ENCODE data around the gene ERGIC1.

ERGIC1 gene

DNA sequence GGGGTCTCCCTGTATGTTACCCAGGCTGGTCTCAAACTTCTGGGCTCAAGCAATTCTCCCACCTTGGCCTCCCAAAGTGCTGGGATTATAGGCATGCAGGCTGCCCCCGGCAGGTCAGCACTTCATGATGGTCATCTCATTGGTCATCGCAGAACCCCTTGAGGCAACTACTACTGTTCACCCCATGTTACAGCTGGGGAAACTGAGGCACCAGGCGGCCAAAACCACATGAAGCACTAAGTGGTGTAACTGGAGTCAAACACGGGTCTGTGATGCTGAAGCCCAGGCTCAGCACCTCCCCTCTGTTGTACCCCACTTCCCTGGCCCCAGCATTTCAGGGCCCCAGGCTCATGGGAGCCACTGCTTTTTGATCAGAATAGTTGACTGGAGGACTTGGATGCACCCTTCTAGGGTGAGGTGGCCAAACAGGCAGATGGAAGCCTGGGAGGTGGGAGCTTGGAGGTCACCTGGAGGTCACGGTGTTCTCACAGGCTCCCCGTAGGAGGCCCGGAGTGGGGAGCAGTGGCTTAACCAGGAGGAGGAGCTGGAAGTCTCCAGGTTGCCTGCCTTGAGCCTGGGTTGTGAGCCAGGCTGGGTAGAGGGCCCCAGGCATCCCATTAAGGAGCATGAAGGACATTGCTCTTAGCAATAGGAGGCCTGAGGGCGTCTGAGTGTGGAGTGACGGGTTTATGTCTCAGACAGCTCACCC lies 67.9 kb downstream of the ERGIC1 start:
- DNase-seq (ENCODE audit: low spot score): no peak

DNA sequence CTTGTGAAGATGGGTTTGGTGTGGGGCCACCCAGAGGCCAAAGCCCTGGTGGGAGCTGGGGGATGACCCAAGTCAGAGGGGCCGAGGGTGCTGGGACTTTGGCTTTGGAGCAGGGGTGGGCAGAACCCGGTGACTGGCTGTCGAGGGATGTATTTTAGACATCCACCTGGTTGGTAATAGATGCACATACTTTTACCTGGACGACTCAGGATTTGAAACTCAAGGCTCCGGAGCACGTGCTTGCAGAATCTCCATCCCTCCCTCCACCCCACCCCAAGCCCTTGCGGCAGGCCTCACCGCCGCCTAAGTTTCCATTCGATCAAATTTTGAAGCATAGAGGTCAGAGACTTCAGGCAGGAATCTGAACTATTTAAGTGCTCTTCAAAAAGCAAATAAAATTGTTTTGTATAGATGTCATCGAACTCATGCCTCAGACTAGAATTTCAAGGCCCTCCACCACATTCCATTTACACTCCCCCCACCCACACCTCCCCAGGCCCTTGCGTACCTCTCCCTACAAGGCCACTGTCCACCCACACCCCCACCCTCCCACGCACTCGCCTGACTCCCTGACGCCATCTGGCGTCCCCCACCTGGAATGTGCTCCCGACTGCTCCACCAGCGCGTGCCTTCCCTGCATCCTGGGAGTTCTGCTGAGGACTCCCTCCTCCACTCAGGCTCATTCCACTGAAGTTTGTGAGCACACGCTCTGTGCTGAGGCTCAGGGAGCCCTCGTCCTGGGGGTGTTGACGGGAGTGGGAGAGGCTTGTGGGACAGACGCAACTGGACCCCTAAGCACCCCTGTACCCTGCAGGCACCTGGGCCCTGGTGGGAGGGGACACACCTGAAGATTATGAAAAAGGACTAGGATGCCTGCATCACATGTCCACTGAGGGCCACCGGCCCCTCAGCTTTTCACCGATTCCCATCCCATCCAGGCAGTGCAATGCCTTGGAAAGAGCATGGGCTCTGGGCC lies 68.7 kb downstream of the ERGIC1 start:
- DNase-seq (ENCODE audit: low spot score): peak; percentile 28

DNA sequence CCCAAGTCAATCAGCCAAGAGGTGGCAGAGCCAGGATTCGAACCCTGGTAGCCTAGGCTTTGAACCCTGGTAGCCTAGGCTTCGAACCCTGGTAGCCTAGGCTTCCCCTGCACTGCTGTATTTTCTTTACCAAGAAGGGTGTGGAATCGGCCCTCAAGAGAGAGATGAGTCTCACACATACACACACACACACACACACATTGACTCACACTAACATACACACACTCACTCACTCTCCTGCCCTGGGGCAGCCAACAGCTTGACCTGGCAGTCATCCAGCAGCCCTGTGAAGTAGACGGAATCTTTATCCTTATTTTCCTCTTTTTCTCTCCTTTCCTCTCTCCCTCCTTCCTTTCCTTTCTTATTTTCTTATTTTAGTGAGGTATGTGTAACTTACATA lies 69.7 kb downstream of the ERGIC1 start:
- no peak for DNase-seq (ENCODE audit: low spot score)

DNA sequence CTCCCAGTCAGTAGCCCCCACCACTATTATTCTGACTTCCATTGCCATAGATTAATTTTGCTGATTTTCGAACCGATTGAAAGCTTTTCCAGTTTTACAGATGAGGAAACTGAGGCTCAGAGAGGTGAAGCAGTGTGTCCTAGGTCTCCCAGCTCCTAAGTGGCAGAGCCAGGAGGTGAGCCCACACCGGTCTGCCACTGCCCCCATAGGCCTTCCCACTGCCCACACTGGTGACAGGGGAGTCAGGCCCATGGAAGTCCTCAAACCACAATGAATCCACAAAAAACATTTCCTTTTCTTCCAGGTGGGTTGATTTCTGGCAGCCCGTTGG lies 70.2 kb downstream of the ERGIC1 start:
- DNase-seq (ENCODE audit: low spot score): no peak

DNA sequence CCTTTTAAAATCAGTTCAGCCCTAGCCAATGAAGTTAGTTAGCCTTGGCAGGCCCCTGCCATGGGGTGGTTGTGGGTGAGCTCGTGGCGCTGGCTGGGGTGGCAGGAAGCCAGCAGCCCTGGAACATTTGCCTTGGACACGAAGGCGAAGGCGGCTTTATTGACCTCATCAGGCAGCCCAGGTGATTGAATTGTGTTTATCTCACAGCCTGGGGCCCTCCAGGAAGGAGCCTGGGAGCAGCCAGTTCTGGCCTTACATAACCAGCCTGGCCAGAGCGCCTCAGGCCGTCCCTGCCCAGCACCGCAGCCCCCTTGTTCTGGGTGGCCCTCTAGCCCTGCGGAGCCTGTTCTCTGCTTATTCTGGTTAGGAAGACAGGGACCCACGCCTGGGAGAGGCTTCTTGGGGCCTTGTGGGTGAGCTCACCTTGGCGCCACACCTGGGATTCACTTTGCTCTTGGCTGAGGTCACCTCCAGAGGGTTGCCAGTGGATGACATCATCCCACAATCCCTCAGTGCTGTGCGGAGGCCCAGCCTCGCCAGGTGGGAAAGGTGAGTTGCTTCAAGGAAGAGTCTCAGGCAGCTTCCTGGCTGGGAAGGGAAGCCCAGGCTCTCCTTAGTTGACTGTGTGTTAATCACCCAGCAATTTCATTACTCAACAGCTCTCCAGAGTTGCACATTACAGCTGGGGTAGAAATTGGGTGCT lies 70.7 kb downstream of the ERGIC1 start:
- DNase-seq (ENCODE audit: low spot score): no peak

DNA sequence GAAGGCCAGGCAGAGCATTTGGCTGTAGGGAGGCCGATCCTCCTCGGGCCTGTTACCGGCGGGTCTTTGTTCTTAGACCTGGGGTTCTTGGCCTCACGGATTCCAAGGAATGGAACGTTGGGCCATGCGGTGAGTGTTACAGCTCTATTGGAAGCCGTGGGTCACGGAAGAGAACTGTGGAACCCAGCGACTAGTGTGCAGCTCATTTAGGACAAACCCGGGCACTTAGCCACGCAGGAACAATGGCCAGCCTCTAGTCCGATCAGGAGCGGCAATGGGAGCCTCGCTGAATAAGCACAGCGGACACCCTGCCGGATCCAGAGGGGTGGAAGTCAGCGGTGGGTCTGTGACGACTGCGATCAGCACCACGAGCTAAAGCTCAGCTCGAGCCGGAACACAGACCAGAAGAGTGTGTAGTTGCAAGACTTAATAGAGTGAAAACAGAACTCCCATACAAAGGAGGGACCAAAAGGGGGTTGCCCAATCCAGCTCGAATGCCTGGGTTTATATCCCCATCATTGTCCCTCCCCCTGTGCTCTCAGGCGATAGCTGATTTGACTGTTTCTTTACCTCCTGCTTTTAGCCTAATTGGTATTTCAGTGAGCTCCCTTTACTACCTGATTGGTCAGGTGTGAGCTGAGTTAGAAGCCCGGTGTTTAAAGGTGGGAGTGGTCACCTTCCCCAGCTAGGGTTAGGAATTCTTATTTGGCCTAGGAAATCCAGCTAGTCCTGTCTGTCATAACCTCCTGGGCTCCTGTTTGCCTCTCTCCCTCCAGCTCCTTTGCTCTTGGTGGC lies 71.5 kb downstream of the ERGIC1 start:
- DNase-seq (ENCODE audit: low spot score): no peak

DNA sequence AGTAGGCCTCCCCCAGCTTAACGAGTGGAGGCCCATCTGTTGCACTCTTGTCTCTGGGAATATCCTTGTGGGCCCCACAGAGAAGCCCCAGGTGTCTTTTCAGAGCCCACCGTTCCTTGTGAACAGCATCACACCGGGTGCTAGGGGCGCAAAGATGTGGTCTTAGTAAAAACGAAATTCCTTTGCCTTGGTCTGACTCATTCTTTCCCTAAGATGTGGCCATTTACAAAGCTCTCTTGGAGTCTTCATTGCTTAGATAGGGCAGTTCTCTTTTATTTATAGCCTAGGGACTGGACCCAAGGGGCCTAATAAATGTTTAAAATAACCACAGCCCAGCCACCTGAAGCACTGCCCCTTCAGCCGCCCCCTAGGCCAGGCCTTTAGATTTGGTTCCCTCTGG lies 72.4 kb downstream of the ERGIC1 start:
- DNase-seq (ENCODE audit: low spot score): no peak

DNA sequence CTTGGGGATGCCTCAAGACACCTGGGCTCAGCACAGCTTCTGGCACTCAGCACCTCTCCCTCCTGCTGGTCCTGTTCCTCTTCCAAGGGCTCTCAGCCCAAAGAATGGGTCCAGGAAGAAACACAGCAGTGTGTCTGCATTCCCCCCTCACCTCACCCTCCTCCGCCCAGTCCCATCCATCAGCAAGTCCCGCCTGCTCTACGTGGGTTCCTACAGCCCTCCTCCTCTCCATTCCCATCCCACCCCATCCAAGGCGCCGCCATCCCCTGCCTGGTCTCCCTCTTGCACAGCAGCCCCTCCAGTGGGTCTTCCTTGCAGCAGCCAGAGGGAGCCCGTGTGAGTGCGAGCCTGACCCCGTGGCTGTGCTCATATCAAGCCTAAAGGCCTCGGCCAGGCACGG lies 72.8 kb downstream of the ERGIC1 start:
- DNase-seq (ENCODE audit: low spot score): no peak

DNA sequence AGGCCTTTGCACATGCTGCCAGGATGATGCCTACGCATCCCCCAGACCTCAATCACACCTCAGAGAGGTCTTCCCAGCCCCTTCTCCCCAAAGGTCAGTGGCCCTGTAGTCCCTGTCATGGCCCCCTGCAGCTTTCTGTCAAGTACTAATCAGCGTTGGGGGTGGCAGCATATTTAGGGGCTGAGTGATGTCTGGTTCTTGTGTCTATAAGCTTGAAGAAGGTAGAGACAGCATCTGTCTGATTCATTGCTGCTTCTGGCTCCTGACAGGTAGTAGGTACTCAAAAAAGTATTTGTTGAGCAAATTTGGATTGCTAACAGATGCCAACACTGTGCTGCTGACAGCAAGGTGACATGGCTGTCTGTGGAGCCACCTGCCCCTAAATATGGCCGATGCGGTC lies 73.6 kb downstream of the ERGIC1 start:
- no peak for DNase-seq (ENCODE audit: low spot score)

DNA sequence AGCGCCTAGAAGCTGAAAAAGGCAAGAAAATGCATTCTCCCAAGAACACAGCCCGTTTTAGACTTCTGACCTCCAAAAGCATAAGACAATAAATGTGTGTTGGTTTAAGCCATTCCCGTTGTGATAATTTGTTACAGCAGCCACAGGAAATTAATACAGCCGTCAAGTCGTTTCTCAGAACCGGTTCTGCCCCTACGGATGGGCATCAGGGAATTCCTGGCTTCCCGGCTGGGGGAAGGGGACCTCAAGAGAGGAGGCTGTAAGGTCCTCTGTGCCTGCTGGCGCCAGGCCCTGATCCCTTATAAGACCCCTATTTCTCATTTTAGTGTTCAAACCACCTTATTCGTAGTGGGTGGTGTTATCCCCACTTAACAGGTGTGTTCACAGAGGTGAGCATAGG lies 74.6 kb downstream of the ERGIC1 start:
- no peak for DNase-seq (ENCODE audit: low spot score)

DNA sequence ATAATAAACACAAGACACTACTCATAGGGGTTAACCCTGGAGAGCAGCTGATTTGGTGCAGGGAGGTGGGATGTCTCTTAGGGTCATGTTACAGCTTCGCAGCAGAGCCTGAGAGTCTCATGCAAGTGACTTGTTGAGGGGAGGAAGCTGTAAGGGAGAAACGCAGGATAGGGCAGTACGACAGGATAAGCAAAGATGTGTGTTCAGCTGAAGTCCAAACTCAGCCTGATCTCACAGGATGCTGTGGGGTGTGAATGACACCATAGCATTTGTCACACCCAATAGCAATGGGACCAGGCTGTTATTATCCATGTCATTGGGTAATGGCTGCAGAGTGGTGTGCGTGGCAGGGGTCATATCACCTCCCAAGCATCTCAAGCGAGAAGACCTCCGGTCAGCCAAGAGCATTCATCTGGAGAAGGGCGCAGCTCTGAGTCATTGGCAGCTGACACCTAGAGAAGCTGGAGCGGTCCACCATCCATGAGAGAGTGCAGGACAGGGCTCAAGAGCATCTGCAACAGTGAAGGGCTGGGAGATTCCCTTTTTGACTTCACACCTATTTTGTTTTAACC lies 76.0 kb downstream of the ERGIC1 start:
- no peak for DNase-seq (ENCODE audit: low spot score)

DNA sequence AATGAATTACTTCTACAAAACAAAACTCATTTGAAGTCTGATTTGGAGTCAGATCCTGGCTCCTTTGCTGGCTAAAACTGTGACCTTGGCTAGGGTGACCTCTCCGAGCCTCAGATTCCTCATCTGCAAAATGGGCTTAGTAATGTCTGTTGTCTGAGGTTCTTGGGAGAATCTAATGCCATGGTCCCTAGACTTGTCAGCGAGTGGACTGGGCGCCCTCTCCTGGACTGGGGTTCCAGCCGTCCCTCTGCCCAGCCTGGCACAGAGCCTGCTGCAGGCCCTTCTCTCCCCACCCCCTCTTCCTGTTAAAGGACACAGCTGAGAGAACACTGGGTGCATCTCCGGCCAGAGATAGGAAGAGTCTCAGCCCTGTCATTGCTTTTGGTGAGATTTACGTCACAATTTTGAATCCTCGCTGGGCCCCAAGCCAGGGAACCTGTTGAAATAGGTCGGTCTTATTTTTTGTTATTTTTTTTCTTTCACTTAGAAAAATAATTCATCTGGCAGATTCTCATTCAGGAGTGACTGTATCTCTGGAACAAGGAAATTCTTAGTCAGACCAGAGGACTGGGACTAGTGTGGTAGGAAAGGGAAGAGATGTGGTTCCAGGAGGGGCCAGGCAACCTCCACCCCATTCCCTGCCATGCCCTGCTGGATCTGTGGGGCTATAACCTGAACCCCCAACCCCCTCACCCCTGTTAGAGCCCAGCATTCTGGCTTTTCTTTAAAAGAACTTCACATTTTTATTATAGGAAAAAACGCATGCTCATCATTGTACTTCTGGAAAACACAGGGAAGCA lies 77.0 kb downstream of the ERGIC1 start:
- peak; percentile 29 for DNase-seq (ENCODE audit: low spot score)

DNA sequence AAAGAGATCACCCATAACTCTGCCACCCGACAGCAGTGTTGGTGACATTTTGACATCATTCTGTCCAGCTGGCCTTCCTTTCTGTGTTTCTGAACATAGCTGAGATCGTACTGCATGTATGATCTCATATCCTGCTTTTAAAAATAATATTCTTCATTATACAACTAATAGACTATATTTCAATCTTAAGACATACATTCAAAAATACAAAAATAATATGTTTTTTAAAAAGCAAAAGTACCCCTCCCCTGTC lies 77.5 kb downstream of the ERGIC1 start:
- no peak for DNase-seq (ENCODE audit: low spot score)

DNA sequence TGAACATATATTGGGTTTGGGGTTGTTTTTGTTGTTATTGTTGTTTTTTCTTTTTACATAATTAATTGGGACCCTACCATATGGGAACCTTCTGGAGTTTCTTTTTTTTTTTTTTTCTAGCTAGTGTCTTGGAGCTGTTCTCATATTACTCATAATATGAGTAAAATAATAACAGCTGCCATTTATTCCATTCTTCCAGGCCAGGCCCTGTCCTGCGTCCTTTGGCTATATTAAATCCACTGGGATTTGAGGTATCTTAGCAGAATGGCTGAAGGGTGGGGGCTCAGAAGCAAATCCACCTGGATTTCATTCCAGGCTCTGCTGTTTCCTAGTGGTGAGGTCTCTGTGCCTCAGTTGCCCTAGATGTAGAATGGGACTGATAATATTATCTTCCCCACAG lies 77.9 kb downstream of the ERGIC1 start:
- no peak for DNase-seq (ENCODE audit: low spot score)

DNA sequence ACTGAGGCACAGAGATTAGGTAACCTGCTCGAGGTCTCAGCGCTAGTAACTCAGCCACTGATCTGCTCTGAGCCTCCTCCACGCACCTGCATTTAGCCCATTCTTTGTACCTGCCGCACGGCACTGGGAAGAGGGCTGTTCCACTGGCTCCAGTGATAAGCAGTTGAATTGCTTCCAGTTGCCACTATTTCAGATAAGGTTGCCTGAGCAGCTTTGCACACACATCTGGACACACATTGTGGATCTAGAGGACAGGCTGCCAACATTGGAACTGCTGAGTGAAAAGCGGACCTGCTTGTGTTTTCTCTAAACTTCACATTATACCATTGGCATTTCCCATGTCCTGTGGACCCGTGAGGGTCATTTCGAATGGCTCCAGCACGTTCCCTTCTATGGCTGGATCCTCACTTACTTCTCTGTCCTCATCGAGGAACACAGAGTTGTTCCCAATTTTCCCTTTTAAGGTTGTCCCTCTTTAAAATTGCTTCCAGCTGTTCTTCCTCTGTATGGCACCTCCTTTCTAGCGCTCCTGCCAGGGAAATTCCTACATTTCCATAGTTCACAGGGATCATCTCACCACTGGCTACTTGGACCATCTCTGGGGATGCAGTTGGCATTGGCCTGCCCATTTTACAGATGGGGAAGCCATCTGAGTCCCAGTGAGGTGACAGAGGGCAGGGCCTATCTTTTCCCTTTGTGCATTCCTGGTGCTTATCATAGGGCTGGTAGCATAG lies 79.2 kb downstream of the ERGIC1 start:
- DNase-seq (ENCODE audit: low spot score): no peak

DNA sequence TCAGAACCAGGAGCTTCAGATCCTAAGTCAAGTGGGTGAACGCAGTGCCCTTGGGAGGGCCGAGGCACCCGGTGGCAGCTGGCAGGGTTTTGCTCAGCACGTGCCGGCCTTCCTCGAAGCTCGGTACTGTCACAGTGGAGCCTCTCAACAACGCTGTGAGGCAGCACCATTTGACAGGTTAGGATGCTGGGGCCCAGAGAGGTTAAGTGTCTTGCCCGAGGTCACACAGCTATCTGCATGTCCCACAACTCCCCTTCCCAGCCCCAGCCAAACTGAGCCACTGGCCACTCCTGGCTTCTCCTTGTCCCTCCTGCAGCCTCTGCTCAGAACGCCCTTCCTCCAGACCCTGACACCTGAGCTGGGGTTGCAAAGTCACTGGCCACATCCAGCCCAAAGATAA lies 81.5 kb downstream of the ERGIC1 start:
- no peak for DNase-seq (ENCODE audit: low spot score)

DNA sequence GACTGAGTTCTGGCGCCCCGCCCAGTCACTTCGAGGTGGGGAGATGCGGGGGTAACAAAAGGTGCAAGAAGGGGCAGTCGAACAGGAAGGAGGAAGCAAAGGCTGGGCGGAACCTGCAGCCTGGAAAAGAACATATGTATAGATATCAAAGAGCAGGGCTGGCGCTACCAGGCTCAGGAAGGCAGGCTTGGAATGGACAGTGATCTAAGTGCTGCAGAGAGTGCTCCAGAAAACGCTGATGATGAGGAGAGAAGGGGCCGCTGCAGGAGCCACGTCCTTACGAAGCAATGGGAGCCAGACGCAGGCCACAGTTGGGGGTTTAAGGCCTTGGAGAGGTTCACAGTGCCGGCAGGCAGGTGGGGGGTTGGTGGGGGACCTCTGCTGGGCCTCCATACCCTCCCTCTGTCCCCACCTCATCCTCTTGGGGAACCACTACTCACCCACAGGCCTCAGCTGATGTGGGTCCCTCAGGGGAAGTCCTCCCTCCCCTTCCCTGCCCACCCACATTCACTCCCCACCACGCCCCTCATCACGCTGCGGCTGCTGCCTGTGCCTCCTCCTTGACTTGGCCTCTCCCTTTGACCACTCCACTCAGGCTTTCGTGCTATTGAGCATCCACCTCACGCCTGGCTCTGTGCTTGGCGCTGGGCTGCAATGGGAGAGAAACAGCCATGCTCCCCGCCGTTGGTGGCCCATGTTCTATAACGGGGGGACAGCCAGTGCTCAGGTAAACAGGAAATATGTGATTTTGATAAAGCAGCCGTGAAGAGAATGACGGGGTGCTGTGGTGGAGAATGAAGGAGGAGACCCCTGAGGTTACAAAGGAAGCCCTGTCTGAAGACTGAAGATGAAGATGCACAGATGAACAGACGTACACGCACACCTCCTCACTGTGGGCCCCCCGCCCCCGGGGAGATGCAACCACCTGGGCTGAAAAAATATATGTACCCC lies 84.6 kb downstream of the ERGIC1 start:
- no peak for DNase-seq (ENCODE audit: low spot score)

DNA sequence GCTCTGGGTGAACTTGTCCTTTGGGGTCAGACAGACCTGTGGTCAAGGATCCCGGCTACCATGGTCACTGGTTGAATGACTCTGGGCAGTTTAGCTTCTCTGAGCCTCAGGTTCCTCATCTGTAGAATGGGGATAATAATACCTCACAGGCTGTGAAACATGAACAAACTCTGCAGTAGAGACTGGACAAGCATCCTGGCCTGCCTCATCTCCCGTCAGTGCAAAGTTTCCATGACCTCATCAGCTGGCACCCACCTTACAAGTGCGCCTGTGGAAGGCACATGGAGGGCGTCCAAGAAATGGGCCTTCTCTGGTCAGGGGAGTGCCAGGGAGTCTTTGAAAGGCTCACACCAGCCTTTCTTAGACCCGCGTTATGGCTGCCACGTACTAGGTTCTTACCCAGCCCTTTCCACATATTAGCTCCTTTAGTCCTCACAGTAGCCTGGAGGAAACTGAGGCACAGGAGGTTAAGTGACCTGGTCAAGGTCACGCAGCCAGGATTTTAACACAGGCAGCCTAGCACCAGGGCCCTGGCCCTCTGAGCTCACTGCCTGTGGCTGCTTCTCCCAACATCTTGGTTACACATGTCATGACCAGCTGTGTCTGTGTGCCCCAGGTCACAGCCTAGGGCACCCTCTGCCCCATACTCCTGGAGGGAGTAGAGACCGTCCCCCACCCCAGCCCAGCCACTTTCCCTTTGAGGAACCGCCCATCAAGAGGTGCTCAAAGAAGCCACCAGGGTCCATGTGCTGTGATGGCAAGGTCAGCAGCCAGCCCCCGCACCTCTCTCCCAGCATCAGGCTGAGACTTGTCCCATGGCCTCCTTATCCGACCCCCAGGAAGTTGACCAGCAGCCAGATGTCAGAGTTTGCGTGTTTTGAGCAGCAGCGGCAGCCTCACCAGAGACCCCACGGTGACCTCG lies 85.7 kb downstream of the ERGIC1 start:
- no peak for DNase-seq (ENCODE audit: low spot score)
